Activated T-cell treated with anti-CD3 and anti-CD28 coated beads, Interleukin-2, amount 50 U/mL, for 4 hours (primary cell): ENCODE data around the gene TTYH3. TPM values are rescaled to one million over a fixed set of nuclear protein-coding genes. Genes with fewer than 3 reads are reported as not detected.

Experiments
- ATAC-seq, 2 donors: fragments of 200-7000 bp; cut with Tn5 transposase; one replicate each; pipeline ENCODE4 v1.10.0; 2021
- DNase-seq: peaks from one replicate; pipeline ENCODE4 v3.0.0-alpha.2; 2020
- H3K27me3 Mint-ChIP-seq: one replicate; pipeline ENCODE4 v1.8.0; 2021; ENCODE audit warnings: low read depth, mixed read lengths
- H3K36me3 Mint-ChIP-seq: one replicate; pipeline ENCODE4 v1.8.0; 2022; ENCODE audit warnings: mixed read lengths; ENCODE audit not compliant: insufficient read depth
- H3K4me1 Mint-ChIP-seq: one replicate; pipeline ENCODE4 v1.8.0; 2021; ENCODE audit warnings: low read depth, mixed read lengths
- H3K4me3 Mint-ChIP-seq: one replicate; pipeline ENCODE4 v1.8.0; 2021; ENCODE audit warnings: mild to moderate bottlenecking, moderate library complexity, mixed read lengths
- H3K9me3 Mint-ChIP-seq: one replicate; pipeline ENCODE4 v1.8.0; 2021; ENCODE audit warnings: mixed read lengths
- total RNA-seq, 3 donors: library from RNA; stranded (reverse); gene quantifications; one replicate each; pipeline ENCODE4 v1.2.1, GENCODE V29; 2021

Gene TTYH3
- total RNA-seq, 3 donors from 2014 or later: 13.4 to 17.3 (median 15.2) TPM

DNA sequence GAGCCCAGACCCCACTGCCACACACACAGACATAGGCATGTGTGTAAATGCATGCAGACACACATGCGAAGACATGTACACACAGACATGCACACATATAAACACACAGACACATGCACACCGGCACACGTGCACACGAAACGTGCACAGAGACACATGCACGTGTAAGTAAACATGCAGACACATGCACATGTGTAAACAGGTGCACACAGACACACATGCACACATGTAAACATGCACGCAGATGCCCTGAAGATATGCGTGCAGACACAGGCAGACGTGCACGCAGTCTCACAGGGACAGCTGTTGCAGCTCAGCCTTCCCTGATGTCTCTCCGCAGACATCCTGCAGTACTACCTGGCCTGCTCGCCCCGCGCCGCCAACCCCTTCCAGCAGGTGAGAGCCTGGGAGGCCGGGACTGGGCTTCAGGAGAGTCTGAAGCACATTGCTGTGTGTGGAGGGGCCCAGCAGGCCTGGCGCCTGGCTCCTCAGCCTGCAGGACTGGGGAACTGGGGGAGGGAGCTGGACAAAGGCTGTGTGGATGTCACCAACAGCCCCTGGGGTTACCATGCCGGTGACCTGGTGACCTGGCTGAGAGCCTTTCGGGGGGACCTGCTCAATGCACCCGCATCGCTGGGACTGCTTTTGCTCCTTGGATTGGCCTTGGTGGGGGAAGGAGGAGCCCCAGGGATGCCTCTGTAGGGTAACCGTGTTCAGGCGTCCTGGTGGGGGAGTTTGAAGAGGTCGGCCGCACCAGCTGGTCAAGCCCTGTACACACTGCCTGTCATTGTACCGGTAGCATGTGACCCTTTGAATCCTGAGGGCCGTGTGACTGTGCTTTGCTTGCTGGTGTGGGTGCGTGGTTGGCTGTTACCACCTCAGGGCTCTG is 20.3 kb downstream of the TTYH3 start:
- Mint-ChIP-seq H3K9me3 (no peaks in the 10 kb centered on the region), H3K4me1 (no peaks in the 10 kb centered on the region), H3K27me3 (no peaks in the 10 kb centered on the region), H3K36me3 (peaks cover 1% of the 10 kb centered on the region), H3K4me3 (no peak overlapping the region)
- DNase-seq (no peak), ATAC-seq (no peak)

DNA sequence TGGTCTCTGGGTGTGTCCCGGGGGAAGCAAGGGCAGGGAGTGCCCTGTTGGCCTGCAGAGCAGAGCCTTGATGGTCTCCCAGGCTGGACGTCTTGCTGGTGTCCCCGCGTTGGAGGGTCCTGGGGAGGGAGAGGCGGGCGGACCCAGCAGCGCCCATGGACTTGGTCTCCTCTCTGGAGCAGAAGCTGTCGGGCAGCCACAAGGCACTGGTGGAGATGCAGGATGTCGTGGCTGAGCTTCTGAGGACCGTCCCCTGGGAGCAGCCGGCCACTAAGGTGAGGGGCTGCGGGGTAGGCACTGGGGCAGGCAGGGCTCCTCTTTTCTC is 20.9 kb downstream of the TTYH3 start:
- DNase-seq: no peak
- no peaks in the 10 kb centered on the region for H3K27me3 Mint-ChIP-seq
- no peaks in the 10 kb centered on the region for H3K9me3 Mint-ChIP-seq
- H3K4me1 Mint-ChIP-seq: no peaks in the 10 kb centered on the region
- ATAC-seq: no peak
- H3K36me3 Mint-ChIP-seq: peaks cover 4% of the 10 kb centered on the region
- H3K4me3 Mint-ChIP-seq: no peak overlapping the region

DNA sequence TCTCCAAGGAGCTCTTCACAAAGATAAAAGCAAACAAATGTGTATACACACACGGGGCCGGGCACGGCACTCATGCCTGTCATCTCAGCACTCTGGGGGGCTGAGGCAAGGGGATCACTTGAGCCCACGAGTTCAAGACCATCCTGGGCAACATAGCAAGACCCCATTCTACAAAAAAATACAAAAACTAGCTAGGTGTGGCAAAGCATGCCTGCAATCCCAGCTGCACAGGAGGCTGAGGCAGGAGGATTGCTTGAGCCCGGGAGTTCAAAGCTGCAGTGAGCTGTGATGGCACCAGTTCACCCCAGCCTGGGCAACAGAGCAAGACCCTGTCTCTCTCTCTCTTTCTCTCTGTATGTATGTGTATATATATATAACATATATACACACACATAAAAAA is 22.3 kb downstream of the TTYH3 start:
- ATAC-seq: no peak
- Mint-ChIP-seq H3K4me3 (no peak overlapping the region), H3K9me3 (no peaks in the 10 kb centered on the region)

DNA sequence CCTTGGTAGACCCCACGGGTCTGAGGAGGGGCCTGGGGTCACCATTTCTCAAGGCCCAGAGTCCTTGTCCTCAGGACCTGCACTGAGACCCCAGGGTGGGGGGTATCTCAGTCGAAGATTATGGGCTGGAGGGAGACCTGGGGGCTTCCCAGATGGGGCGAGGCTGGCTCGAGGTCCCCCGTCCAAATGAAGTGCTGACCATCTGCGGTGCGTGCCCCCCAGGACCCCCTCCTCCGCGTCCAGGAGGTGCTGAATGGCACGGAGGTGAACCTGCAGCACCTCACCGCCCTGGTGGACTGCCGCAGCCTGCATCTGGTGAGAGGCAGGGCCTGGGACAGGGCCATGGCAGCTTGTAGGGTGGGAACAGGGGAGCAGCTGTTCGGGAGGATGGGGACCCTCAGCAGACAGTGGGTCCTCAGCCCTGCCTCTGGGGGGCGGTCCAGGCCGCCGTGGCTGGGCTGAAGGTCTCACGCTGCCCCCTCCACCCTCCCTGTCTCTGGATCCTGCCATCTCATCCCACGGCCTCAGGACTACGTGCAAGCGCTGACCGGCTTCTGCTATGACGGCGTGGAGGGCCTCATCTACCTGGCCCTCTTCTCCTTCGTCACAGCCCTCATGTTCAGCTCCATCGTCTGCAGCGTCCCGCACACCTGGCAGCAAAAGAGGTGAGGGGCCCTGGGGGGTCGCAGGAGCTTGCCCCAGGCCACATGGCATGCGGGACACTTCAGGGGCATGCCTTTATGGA is 24.3 kb downstream of the TTYH3 start:
- no peaks in the 10 kb centered on the region for H3K9me3 Mint-ChIP-seq
- no peak overlapping the region for H3K4me3 Mint-ChIP-seq
- DNase-seq (no peak), ATAC-seq (no peak)
- no peaks in the 10 kb centered on the region for H3K27me3 Mint-ChIP-seq
- peaks cover 4% of the 10 kb centered on the region for H3K36me3 Mint-ChIP-seq
- no peaks in the 10 kb centered on the region for H3K4me1 Mint-ChIP-seq

More for the DNA sequence above, 22.3 kb downstream of the TTYH3 start:
- Mint-ChIP-seq H3K27me3 (no peaks in the 10 kb centered on the region), H3K4me1 (no peaks in the 10 kb centered on the region), H3K36me3 (peaks cover 4% of the 10 kb centered on the region)
- DNase-seq: no peak

DNA sequence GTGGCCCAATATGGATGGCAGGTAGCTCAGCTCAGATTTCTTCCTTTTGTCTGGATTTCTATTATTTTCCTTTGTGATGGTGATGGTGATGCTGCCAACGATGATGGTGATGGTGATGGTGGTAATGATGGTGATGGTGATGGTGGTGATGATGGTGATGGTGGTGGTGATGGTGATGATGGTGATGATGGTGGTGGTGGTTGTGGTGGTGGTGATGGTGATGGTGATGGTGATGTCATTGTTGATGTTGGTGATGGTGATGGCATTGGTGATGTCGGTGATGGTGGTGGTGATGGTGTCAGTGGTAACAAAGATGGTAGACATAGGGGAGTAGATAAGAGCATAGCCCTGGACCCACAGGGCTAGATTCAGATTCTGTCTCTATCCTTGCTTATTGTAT is 25.4 kb downstream of the TTYH3 start:
- Mint-ChIP-seq H3K4me3 (no peak overlapping the region), H3K4me1 (no peaks in the 10 kb centered on the region), H3K36me3 (peaks cover 4% of the 10 kb centered on the region), H3K27me3 (no peaks in the 10 kb centered on the region), H3K9me3 (no peaks in the 10 kb centered on the region)
- no peak for DNase-seq
- ATAC-seq: no peak

DNA sequence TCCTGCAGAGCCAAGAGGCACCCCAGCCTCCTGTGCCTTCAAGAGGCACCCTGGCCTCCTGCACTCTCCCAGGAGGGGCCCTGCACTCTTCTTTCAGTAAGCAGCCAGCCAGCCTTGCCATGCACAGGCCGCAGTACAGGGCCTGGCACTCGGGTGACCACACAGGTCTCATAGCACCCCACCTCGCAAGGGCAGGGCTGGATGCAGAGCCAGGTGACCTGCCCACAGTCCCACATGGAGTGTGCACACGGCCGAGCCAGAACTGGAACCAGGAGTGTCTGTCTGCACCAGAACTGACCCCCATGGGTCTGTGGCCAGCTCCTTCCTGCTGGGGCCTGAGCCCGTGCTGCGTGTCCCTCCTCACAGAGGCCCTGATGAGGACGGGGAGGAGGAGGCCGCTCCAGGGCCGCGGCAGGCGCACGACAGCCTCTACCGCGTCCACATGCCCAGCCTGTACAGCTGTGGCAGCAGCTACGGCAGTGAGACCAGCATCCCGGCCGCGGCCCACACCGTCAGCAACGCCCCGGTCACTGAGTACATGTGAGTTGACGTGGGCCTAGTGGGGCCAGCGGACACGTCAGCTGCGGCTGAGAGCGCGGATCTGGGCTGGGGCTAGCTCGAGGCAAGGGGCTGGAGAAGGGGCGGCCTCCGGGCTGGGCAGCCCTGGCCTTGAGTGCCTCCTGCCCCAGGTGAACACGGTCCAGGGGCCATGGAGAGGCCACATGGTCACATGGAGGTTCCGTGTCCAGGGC is 26.3 kb downstream of the TTYH3 start:
- DNase-seq: no peak
- Mint-ChIP-seq H3K36me3 (peaks cover 4% of the 10 kb centered on the region), H3K27me3 (no peaks in the 10 kb centered on the region), H3K4me3 (no peak overlapping the region), H3K9me3 (no peaks in the 10 kb centered on the region), H3K4me1 (no peaks in the 10 kb centered on the region)
- ATAC-seq: no peak

DNA sequence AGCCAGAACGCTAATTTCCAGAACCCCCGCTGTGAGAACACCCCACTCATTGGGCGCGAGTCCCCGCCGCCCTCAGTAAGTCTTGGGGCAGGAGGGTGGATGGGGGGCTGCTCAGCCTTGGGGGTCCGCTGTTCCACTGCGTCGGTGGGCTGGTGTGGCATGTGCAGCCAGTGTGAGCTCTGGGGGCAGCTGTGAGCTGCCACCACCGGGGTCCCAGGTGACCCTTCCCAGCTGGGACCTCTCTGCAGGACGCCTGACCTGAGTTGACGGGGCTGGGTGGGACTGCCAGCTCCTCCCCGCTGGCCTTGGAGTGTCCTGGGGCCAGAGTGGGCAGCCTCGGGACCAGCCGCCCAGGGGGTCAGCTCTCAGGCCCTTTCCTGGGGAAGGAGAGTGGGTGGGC is 27.2 kb downstream of the TTYH3 start:
- Mint-ChIP-seq H3K9me3 (no peaks in the 10 kb centered on the region), H3K4me3 (no peak overlapping the region), H3K36me3 (peaks cover 4% of the 10 kb centered on the region), H3K4me1 (no peaks in the 10 kb centered on the region), H3K27me3 (no peaks in the 10 kb centered on the region)
- DNase-seq (no peak), ATAC-seq (no peak)

DNA sequence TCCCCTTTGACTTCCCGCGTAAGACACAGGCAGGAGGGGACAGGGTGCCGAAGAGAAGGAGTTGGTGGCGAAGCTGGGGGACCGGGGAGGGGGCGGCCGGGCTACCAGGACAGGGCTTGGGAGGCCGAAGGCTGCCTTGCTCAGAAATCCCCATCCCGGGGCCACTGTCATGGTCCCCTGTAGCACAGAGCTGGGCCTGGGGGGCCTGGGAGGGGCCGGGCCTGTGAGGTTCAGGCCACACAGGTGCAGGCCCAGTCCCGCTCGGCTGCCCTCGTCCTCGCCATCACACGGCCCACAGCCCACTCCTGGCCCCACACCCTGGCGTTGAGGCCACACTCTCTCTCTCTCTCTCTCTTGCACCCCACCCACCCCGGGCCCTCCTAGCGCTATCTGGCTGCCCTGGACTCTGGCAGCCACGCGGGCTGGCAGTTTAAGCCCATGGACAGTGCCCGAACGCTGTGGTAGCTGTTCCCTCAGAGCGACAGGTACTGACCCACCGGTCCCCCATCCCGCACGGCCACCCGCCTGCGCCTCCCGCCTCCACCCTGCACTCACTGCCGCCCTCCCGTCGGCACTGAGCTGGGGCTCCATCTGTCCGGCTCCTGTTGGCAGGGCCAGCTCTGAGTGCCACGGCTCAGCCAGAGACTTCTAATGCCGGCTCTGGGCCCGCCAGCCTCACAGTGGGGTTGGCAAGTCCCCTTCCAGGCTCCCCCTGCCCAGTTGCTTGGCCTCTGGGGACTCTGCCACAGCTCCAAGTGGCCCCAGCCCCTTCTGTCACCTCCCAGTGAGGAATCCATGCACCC is 28.0 kb downstream of the TTYH3 start:
- Mint-ChIP-seq H3K9me3 (no peaks in the 10 kb centered on the region), H3K36me3 (peaks cover 4% of the 10 kb centered on the region), H3K27me3 (no peaks in the 10 kb centered on the region), H3K4me3 (no peak overlapping the region), H3K4me1 (no peaks in the 10 kb centered on the region)
- no peak for ATAC-seq
- no peak for DNase-seq

DNA sequence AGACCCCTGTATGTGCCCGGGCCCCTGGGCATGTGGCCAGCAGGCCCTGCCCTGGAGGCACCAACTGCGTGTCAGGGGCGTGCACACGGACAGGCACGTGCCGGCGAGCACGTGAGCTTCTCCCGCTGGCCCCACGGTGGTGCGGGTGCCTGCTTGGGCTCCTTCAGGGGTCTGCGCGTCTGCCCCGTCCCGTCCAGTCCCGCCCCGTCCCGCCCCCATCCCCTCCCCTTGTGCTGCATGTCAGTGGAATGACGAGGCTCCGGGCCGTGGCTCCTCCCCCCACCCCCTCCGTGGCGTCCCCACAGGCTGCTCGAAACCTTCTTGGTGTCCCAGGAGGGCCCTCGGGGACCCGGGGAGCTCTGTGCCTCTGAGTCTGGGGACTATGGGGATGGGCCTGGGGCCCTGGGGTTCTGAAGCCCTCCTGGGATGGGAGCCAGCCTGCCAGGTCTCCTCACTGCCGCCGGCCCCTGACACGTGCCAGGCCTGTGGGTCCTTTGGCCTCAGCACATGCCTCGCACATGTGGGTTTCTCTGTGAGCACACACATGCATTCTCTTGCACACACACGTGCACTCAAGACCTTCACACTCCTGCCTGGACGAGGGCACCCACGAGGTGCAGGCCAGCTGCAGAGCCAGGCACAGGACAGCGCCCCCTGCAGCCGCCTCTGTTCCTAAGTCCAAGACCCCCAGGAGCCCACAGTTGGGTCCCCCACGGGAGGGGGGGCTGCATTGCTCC is 28.7 kb downstream of the TTYH3 start:
- ATAC-seq: no peak
- H3K9me3 Mint-ChIP-seq: no peaks in the 10 kb centered on the region
- no peak for DNase-seq
- peaks cover 4% of the 10 kb centered on the region for H3K36me3 Mint-ChIP-seq
- no peaks in the 10 kb centered on the region for H3K4me1 Mint-ChIP-seq
- peaks cover 2% of the 10 kb centered on the region for H3K27me3 Mint-ChIP-seq
- no peak overlapping the region for H3K4me3 Mint-ChIP-seq

DNA sequence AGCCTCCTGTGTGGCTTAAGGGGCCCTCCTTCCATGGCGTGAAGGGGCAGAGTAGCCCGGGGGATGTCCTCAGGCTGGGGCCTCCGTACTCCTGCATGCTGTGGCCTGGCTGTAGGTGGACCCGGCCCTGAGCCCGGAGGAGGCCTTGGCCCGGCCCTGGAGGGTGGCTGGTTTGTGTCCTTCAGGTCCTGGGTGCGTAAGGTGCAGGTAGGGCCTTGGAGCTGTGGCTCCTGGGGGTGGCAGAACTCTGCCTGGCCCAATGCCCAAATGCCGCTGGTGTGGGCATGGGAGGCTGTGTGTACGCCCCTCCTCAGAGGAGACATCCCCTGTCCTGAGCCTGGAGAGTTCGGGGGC is 29.3 kb downstream of the TTYH3 start:
- DNase-seq: no peak

DNA sequence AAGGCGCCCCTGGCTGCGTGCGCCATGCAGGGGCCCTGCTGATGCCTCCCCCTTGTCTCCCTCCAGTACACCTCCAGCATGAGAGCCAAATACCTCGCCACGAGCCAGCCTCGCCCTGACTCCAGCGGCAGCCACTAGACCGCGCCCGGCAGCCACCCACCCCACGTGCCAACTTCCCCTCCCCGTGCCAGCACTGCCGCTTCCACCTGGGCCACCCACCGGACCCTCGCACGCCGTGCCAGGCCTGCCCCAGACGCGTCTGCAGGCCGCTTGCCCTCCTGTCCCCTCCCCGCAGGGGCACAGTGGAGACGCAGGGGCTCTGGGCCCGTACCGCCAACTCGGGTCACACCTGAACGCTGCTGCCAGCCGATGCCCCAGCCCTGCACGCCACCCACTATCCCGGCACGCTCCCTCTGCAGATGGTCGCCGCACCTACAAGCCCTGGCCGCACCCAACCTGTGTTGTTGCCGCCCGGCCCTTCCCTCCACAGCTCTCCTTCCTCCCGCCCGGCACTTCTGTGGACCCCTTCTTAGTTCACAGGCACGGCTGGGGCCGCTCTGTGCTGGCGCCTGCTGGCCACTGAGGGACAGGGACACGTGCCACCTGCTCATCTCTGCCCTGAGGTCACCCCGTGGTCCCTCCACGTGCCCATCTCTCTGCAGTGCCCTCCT is 30.0 kb downstream of the TTYH3 start:
- no peak for ATAC-seq
- no peak overlapping the region for H3K4me3 Mint-ChIP-seq

More for the DNA sequence above, 29.3 kb downstream of the TTYH3 start:
- Mint-ChIP-seq H3K9me3 (no peaks in the 10 kb centered on the region), H3K4me1 (no peaks in the 10 kb centered on the region), H3K27me3 (peaks cover 2% of the 10 kb centered on the region), H3K4me3 (no peak overlapping the region), H3K36me3 (peaks cover 4% of the 10 kb centered on the region)
- ATAC-seq: no peak

DNA sequence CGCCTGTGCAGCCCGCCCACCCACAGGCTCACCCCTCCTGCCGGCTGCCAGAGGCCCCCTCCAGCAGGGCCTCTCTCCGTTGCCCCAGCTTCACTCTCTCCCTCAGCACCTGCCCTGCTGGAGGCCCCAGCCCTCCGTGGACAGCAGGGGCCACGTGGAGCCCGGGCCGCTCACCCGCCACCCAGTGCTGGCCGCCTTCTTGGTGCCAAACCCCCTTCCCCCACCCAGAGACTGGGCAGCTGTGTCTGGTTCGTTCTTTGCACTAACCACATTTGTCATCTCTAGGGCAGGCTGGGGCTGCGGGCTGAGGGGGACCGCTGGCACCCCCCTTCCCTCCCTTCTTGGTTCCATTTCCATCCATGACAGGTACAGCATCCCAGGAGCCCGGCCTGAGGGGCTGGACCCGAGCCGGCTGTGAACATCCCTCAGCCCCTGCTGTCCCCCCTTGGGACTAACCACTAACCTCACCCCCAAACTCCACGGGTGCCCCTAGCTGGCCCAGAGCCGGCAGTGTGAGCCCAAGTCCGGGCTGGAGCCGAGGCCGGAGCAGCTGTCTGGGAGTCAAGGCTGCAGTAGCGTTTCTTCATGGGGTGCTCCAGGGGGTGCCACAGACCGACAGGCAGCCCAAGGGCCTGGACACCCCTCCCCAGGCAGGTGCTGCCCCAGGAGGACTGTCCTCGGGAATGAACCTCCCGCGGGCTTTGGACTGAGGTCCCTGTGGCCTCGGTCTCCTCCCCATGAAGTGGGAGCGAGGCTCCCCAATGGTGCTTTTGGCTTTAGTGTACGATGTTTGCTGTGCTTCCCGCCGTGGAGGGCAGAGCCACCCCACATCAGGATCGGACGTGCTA is 30.7 kb downstream of the TTYH3 start:
- Mint-ChIP-seq H3K4me3 (no peak overlapping the region), H3K9me3 (no peaks in the 10 kb centered on the region), H3K27me3 (peaks cover 2% of the 10 kb centered on the region), H3K4me1 (no peaks in the 10 kb centered on the region), H3K36me3 (no peaks in the 10 kb centered on the region)
- DNase-seq (no peak), ATAC-seq (no peak)

More for the DNA sequence above, 30.0 kb downstream of the TTYH3 start:
- no peak for DNase-seq
- H3K9me3 Mint-ChIP-seq: no peaks in the 10 kb centered on the region
- peaks cover 4% of the 10 kb centered on the region for H3K36me3 Mint-ChIP-seq
- no peaks in the 10 kb centered on the region for H3K4me1 Mint-ChIP-seq
- peaks cover 2% of the 10 kb centered on the region for H3K27me3 Mint-ChIP-seq
